GM23248 (cell line): Measurements from ENCODE around the gene HSPA5.

Source experiments
- EZH2 ChIP-seq: fragments of 200-600 bp; sonication (generic); IDR thresholded peaks from 2 replicates; pipeline ENCODE4 v1.6.1; 2018; ENCODE audit warnings: antibody characterized with exemption, mild to moderate bottlenecking; ENCODE audit not compliant: insufficient read depth, poor library complexity, severe bottlenecking
- EZH2phosphoT487 ChIP-seq: fragments of 200-600 bp; sonication (generic); IDR thresholded peaks from 2 replicates; pipeline ENCODE4 v1.6.1; 2018; ENCODE audit warnings: antibody characterized with exemption, moderate library complexity, mild to moderate bottlenecking, low read depth; ENCODE audit not compliant: insufficient read depth

DNA sequence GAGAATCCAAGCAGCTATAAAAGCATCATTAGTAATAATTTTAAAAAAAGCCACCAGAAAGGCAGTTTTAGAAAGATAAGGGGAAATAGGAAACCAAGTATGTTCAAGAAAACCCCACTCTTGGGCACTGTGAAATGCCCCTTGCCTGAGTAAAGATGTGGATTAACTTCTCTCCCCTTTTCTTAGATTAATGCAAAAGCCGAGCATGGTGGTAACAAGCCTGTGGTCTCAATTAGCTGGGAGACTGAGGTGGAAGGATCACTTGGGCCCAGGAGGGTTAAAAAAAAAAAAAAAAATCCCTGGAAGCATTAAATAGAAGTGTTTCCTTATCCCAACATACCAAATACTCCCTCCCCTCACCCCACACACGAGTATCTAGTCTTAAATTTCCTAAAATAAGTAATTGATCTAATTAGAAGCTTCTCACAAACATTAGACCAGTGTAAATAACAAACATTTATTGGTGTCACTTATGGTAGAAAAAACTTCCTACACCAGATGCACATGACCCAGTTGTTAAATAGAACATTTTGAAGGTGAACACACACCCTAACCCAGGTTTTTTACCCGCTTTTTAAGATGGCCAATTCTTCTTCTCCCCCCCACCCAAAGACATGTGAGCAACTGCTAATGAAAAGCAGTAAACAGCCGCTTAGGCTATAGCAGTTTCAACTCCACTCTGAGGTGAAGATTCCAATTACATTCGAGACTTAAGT, 5.2 kb downstream of the HSPA5 start:
- no peak for TF ChIP-seq EZH2phosphoT487
- no peak for TF ChIP-seq EZH2
